WTC11 (cell line): ENCODE data around the gene PRIM2. TPM values are rescaled to one million over a fixed set of nuclear protein-coding genes. Genes with fewer than 3 reads are reported as not detected.

Experiments
- ATAC-seq: fragments of 200-7000 bp; cut with Tn5 transposase; 2 replicates; pipeline ENCODE4 v1.10.0; 2021; ENCODE audit warnings: mild to moderate bottlenecking, moderate library complexity
- CTCF ChIA-PET: fragments of 300-600 bp; sonication (Branson Sonifier 250); formaldehyde crosslinking; loops from one replicate; lab custom pipeline; 2021; ENCODE audit warnings: antibody characterized with exemption; lab: Charles Lee
- POLR2A ChIA-PET: fragments of 350-600 bp; sonication (Branson Sonifier 250); formaldehyde crosslinking; loops from one replicate; lab custom pipeline; 2021; ENCODE audit warnings: antibody characterized with exemption; lab: Charles Lee
- DNase-seq: peaks from one replicate; pipeline ENCODE4 v3.0.0; 2021; ENCODE audit warnings: low spot score
- H3K27ac Mint-ChIP-seq: 2 replicates; pipeline ENCODE4 v1.8.0; 2021; ENCODE audit warnings: mixed read lengths
- H3K27me3 Mint-ChIP-seq: 2 replicates; pipeline ENCODE4 v1.8.0; 2021; ENCODE audit warnings: low read depth, mild to moderate bottlenecking, moderate library complexity, mixed read lengths
- H3K36me3 Mint-ChIP-seq: 2 replicates; pipeline ENCODE4 v1.8.0; 2021; ENCODE audit warnings: mixed read lengths
- H3K4me1 Mint-ChIP-seq: 2 replicates; pipeline ENCODE4 v1.8.0; 2022; ENCODE audit warnings: mixed read lengths
- H3K4me3 Mint-ChIP-seq: 2 replicates; pipeline ENCODE4 v1.8.0; 2021; ENCODE audit warnings: mild to moderate bottlenecking, moderate library complexity, mixed read lengths
- H3K9me3 Mint-ChIP-seq: 2 replicates; pipeline ENCODE4 v1.8.0; 2021; ENCODE audit warnings: mixed read lengths
- CREB1 ChIP-seq: sonication (generic); formaldehyde crosslinking; IDR thresholded peaks from 2 replicates; pipeline ENCODE4 v1.8.0; 2023; ENCODE audit warnings: mild to moderate bottlenecking, missing genetic modification reagents
- ESRRA ChIP-seq: sonication (generic); formaldehyde crosslinking; IDR thresholded peaks from 2 replicates; pipeline ENCODE4 v1.8.1; 2022; ENCODE audit warnings: mild to moderate bottlenecking, missing genetic modification reagents, borderline replicate concordance
- HMGA2 ChIP-seq: fragments of 250-450 bp; sonication (Bioruptor Pico); IDR thresholded peaks from 2 replicates; pipeline ENCODE4 v1.4.0; 2021; ENCODE audit warnings: mild to moderate bottlenecking, moderate library complexity
- JAZF1 ChIP-seq: fragments of 250-450 bp; sonication (Bioruptor Pico); IDR thresholded peaks from 2 replicates; pipeline ENCODE4 v1.9.0; 2021; ENCODE audit warnings: moderate library complexity, mild to moderate bottlenecking, inconsistent platforms
- MYBL2 ChIP-seq: sonication (generic); formaldehyde crosslinking; IDR thresholded peaks from 2 replicates; pipeline ENCODE4 v1.8.1; 2023; ENCODE audit warnings: mild to moderate bottlenecking, moderate library complexity, missing genetic modification reagents
- NFATC4 ChIP-seq: fragments of 250-450 bp; sonication (Bioruptor Pico); IDR thresholded peaks from 2 replicates; pipeline ENCODE4 v1.9.0; 2021; ENCODE audit warnings: mild to moderate bottlenecking
- NR2C2 ChIP-seq: sonication (generic); formaldehyde crosslinking; IDR thresholded peaks from 2 replicates; pipeline ENCODE4 v1.8.0; 2022; ENCODE audit warnings: mild to moderate bottlenecking, missing genetic modification reagents
- PRRX2 ChIP-seq: fragments of 250-450 bp; sonication (Bioruptor Pico); IDR thresholded peaks from 2 replicates; pipeline ENCODE4 v1.8.0; 2021; ENCODE audit warnings: mild to moderate bottlenecking
- RORB ChIP-seq: fragments of 250-450 bp; sonication (Bioruptor Pico); IDR thresholded peaks from 2 replicates; pipeline ENCODE4 v1.9.0; 2021; ENCODE audit warnings: mild to moderate bottlenecking
- TEAD4 ChIP-seq: sonication (generic); formaldehyde crosslinking; IDR thresholded peaks from 2 replicates; pipeline ENCODE4 v1.8.0; 2022; ENCODE audit warnings: mild to moderate bottlenecking, missing genetic modification reagents
- ZNF396 ChIP-seq: fragments of 250-450 bp; sonication (Bioruptor Pico); IDR thresholded peaks from 2 replicates; pipeline ENCODE4 v1.8.0; 2021; ENCODE audit warnings: mild to moderate bottlenecking, moderate library complexity, borderline replicate concordance
- ZNF416 ChIP-seq: fragments of 250-450 bp; sonication (Bioruptor Pico); IDR thresholded peaks from 2 replicates; pipeline ENCODE4 v1.9.0; 2021; ENCODE audit warnings: mild to moderate bottlenecking, inconsistent platforms
- ZNF671 ChIP-seq: fragments of 250-450 bp; sonication (Bioruptor Pico); IDR thresholded peaks from 2 replicates; pipeline ENCODE4 v1.8.0; 2021; ENCODE audit warnings: mild to moderate bottlenecking
- total RNA-seq: library from RNA; stranded (reverse); gene quantifications from 3 replicates; pipeline ENCODE4 v1.2.3, GENCODE V29; 2021
- TF ChIP-seq, protein P1 (sequence below): fragments of 250-450 bp; sonication (Bioruptor Pico); IDR thresholded peaks from 2 replicates; pipeline ENCODE4 v1.9.0; 2021; ENCODE audit warnings: mild to moderate bottlenecking
- TF ChIP-seq, protein P2 (sequence below): sonication (generic); formaldehyde crosslinking; IDR thresholded peaks from 2 replicates; pipeline ENCODE4 v1.8.0; 2022; ENCODE audit warnings: mild to moderate bottlenecking, missing genetic modification reagents
- TF ChIP-seq, protein P3 (sequence below): sonication (generic); formaldehyde crosslinking; IDR thresholded peaks from 2 replicates; pipeline ENCODE4 v1.8.0; 2023; ENCODE audit warnings: mild to moderate bottlenecking, missing genetic modification reagents
- TF ChIP-seq, protein P4 (sequence below): sonication (generic); formaldehyde crosslinking; IDR thresholded peaks from 2 replicates; pipeline ENCODE4 v1.8.1; 2022; ENCODE audit warnings: mild to moderate bottlenecking, moderate library complexity, missing genetic modification reagents
- TF ChIP-seq, protein P5 (sequence below): sonication (generic); formaldehyde crosslinking; IDR thresholded peaks from 2 replicates; pipeline ENCODE4 v1.8.1; 2023; ENCODE audit warnings: mild to moderate bottlenecking, missing genetic modification reagents
- TF ChIP-seq, protein P6 (sequence below): sonication (generic); formaldehyde crosslinking; IDR thresholded peaks from 2 replicates; pipeline ENCODE4 v1.8.1; 2023; ENCODE audit warnings: mild to moderate bottlenecking, missing genetic modification reagents, moderate library complexity
- TF ChIP-seq, protein P7 (sequence below): fragments of 250-450 bp; sonication (Bioruptor Pico); IDR thresholded peaks from 2 replicates; pipeline ENCODE4 v1.8.0; 2021; ENCODE audit warnings: mild to moderate bottlenecking
- TF ChIP-seq, protein P8 (sequence below): sonication (generic); formaldehyde crosslinking; IDR thresholded peaks from 2 replicates; pipeline ENCODE4 v1.8.0; 2022; ENCODE audit warnings: mild to moderate bottlenecking, missing genetic modification reagents
- TF ChIP-seq, protein P9 (sequence below): sonication (generic); formaldehyde crosslinking; IDR thresholded peaks from 2 replicates; pipeline ENCODE4 v1.8.1; 2023; ENCODE audit warnings: mild to moderate bottlenecking, moderate library complexity, missing genetic modification reagents

Gene PRIM2
- total RNA-seq, 1 experiment from 2014 or later, result 42.2 TPM

DNA sequence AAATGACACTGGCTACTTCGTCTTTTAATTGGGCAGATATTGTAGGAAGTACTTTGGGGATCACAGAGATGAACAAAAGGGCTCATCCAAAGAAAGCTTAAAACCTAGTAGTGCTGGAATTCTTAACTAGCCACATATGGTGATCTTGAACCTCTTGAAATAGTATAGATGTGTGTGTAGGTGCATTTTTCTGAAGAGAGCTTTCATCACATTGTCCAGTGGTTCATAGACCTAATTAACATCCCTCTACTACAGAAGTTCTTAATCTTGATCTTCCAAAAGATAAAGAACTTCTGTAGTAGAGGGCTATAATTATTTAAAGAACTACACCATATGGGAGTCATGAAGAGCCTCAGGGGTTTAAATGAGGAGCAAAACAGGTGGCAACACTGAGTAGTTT is 2.3 kb upstream of the PRIM2 start:
- no peaks in the 10 kb centered on the region for H3K27me3 Mint-ChIP-seq
- POLR2A ChIA-PET, result no interaction called here
- CTCF ChIA-PET, result interaction anchor here (0.7 to 3.2 kb wide), 3 partner anchors 125 to 411 kb away, joined by 3 to 34 read pairs (median 3); no protein-coding TSS in a partner anchor
- H3K36me3 Mint-ChIP-seq, result peaks cover 27% of the 10 kb centered on the region
- H3K27ac Mint-ChIP-seq, result no peak overlapping the region
- no peak for DNase-seq
- no peak for ATAC-seq
- no peak for TF ChIP-seq PRRX2 (CRISPR knock-in tag)
- TF ChIP-seq ZNF671 (CRISPR knock-in tag), result no peak
- no peak for TF ChIP-seq ZNF396 (CRISPR knock-in tag)
- TF ChIP-seq, protein P1, sequence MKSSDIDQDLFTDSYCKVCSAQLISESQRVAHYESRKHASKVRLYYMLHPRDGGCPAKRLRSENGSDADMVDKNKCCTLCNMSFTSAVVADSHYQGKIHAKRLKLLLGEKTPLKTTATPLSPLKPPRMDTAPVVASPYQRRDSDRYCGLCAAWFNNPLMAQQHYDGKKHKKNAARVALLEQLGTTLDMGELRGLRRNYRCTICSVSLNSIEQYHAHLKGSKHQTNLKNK (CRISPR knock-in tag), result no peak
- TF ChIP-seq JAZF1 (CRISPR knock-in tag), result no peak
- TF ChIP-seq, protein P2, sequence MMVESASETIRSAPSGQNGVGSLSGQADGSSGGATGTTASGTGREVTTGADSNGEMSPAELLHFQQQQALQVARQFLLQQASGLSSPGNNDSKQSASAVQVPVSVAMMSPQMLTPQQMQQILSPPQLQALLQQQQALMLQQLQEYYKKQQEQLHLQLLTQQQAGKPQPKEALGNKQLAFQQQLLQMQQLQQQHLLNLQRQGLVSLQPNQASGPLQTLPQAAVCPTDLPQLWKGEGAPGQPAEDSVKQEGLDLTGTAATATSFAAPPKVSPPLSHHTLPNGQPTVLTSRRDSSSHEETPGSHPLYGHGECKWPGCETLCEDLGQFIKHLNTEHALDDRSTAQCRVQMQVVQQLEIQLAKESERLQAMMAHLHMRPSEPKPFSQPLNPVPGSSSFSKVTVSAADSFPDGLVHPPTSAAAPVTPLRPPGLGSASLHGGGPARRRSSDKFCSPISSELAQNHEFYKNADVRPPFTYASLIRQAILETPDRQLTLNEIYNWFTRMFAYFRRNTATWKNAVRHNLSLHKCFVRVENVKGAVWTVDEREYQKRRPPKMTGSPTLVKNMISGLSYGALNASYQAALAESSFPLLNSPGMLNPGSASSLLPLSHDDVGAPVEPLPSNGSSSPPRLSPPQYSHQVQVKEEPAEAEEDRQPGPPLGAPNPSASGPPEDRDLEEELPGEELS (CRISPR knock-in tag), result no peak
- TF ChIP-seq, protein P3, sequence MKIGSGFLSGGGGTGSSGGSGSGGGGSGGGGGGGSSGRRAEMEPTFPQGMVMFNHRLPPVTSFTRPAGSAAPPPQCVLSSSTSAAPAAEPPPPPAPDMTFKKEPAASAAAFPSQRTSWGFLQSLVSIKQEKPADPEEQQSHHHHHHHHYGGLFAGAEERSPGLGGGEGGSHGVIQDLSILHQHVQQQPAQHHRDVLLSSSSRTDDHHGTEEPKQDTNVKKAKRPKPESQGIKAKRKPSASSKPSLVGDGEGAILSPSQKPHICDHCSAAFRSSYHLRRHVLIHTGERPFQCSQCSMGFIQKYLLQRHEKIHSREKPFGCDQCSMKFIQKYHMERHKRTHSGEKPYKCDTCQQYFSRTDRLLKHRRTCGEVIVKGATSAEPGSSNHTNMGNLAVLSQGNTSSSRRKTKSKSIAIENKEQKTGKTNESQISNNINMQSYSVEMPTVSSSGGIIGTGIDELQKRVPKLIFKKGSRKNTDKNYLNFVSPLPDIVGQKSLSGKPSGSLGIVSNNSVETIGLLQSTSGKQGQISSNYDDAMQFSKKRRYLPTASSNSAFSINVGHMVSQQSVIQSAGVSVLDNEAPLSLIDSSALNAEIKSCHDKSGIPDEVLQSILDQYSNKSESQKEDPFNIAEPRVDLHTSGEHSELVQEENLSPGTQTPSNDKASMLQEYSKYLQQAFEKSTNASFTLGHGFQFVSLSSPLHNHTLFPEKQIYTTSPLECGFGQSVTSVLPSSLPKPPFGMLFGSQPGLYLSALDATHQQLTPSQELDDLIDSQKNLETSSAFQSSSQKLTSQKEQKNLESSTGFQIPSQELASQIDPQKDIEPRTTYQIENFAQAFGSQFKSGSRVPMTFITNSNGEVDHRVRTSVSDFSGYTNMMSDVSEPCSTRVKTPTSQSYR (CRISPR knock-in tag), result no peak
- TF ChIP-seq, protein P4, sequence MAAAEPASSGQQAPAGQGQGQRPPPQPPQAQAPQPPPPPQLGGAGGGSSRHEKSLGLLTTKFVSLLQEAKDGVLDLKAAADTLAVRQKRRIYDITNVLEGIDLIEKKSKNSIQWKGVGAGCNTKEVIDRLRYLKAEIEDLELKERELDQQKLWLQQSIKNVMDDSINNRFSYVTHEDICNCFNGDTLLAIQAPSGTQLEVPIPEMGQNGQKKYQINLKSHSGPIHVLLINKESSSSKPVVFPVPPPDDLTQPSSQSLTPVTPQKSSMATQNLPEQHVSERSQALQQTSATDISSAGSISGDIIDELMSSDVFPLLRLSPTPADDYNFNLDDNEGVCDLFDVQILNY, result no peak
- TF ChIP-seq RORB, result no peak
- TF ChIP-seq NR2C2, result no peak
- TF ChIP-seq NFATC4 (CRISPR knock-in tag), result no peak
- no peak for TF ChIP-seq CREB1 (CRISPR knock-in tag)
- no peak for TF ChIP-seq HMGA2 (CRISPR knock-in tag)
- H3K9me3 Mint-ChIP-seq, result peaks cover 4% of the 10 kb centered on the region; the same call in 1 of the 2 replicates
- H3K4me1 Mint-ChIP-seq, result peaks cover 12% of the 10 kb centered on the region
- no peak overlapping the region for H3K4me3 Mint-ChIP-seq

DNA sequence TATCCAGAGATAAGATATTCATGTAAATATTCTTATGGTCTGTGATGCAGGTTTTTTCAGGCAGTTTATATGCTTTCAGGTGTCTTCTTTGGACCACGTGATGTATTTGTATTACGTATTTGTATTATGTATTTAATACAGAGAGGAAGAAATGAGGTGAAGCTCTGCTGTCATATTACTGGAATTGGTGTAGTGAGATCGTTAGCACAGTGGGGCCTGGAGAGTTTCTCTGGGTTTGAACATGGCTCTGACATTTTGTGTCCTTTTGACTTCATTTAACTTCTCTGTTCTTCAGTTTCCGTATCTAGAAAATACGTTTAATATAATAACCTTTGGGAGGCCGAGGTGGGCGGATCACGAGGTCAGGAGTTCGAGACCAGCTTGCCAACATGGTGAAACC is 1.6 kb upstream of the PRIM2 start:
- no peak for ATAC-seq
- no peak for DNase-seq
- ChIA-PET CTCF (interaction anchor here (0.8 to 3.2 kb wide), 6 partner anchors 49 to 412 kb away, joined by 3 to 34 read pairs (median 8); partner anchors contain the start of genes BAG2 and BEND6), POLR2A (no interaction called here)
- Mint-ChIP-seq H3K9me3 (no peaks in the 10 kb centered on the region), H3K27ac (no peak overlapping the region), H3K4me3 (no peak overlapping the region), H3K27me3 (no peaks in the 10 kb centered on the region), H3K36me3 (peaks cover 31% of the 10 kb centered on the region), H3K4me1 (peaks cover 12% of the 10 kb centered on the region)
- TF ChIP-seq, protein P5, sequence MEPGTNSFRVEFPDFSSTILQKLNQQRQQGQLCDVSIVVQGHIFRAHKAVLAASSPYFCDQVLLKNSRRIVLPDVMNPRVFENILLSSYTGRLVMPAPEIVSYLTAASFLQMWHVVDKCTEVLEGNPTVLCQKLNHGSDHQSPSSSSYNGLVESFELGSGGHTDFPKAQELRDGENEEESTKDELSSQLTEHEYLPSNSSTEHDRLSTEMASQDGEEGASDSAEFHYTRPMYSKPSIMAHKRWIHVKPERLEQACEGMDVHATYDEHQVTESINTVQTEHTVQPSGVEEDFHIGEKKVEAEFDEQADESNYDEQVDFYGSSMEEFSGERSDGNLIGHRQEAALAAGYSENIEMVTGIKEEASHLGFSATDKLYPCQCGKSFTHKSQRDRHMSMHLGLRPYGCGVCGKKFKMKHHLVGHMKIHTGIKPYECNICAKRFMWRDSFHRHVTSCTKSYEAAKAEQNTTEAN, result no peak
- TF ChIP-seq, protein P6, sequence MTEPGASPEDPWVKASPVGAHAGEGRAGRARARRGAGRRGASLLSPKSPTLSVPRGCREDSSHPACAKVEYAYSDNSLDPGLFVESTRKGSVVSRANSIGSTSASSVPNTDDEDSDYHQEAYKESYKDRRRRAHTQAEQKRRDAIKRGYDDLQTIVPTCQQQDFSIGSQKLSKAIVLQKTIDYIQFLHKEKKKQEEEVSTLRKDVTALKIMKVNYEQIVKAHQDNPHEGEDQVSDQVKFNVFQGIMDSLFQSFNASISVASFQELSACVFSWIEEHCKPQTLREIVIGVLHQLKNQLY (CRISPR knock-in tag), result no peak
- TF ChIP-seq ZNF416 (no peak), TEAD4 (CRISPR knock-in tag) (no peak), ZNF671 (CRISPR knock-in tag) (no peak), ESRRA (CRISPR knock-in tag) (no peak), MYBL2 (CRISPR knock-in tag) (no peak)
- TF ChIP-seq, protein P7, sequence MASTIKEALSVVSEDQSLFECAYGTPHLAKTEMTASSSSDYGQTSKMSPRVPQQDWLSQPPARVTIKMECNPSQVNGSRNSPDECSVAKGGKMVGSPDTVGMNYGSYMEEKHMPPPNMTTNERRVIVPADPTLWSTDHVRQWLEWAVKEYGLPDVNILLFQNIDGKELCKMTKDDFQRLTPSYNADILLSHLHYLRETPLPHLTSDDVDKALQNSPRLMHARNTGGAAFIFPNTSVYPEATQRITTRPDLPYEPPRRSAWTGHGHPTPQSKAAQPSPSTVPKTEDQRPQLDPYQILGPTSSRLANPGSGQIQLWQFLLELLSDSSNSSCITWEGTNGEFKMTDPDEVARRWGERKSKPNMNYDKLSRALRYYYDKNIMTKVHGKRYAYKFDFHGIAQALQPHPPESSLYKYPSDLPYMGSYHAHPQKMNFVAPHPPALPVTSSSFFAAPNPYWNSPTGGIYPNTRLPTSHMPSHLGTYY (CRISPR knock-in tag), result no peak
- TF ChIP-seq, protein P3 (CRISPR knock-in tag), result no peak
- TF ChIP-seq, protein P8, sequence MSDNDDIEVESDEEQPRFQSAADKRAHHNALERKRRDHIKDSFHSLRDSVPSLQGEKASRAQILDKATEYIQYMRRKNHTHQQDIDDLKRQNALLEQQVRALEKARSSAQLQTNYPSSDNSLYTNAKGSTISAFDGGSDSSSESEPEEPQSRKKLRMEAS (CRISPR knock-in tag), result no peak
- TF ChIP-seq, protein P9, sequence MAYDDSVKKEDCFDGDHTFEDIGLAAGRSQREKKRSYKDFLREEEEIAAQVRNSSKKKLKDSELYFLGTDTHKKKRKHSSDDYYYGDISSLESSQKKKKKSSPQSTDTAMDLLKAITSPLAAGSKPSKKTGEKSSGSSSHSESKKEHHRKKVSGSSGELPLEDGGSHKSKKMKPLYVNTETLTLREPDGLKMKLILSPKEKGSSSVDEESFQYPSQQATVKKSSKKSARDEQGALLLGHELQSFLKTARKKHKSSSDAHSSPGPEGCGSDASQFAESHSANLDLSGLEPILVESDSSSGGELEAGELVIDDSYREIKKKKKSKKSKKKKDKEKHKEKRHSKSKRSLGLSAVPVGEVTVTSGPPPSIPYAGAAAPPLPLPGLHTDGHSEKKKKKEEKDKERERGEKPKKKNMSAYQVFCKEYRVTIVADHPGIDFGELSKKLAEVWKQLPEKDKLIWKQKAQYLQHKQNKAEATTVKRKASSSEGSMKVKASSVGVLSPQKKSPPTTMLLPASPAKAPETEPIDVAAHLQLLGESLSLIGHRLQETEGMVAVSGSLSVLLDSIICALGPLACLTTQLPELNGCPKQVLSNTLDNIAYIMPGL (CRISPR knock-in tag), result no peak
